HUDEP-2 (cell line): ENCODE results near the gene S100PBP.

Experiments used
- DNase-seq, 76 experiments: peaks; one replicate each; lab custom pipeline; 2025; ENCODE audit not compliant: unreplicated experiment in 76 of 76; lab: John Stamatoyannopoulos, UW

S100PBP gene

DNA sequence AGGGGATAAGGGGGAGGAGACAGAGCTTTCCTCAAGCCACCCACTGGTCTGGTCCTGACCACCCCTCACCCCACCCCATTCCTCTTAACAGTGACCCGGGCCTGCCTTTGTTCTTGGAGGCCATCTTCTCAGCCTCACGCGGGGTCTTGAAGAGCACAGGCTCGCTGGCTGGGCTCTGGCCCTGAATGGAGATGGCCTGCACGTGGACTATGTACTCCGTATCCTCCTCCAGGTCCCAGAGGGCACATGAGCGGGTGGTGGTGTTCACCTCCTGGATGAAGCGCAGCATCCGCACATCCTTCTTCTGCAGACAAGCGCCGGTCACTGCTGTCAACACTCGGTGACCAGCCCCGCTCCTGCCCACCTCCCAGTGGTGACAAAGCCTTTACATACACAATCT is 50.6 kb downstream of the S100PBP start:
- no peak for DNase-seq

DNA sequence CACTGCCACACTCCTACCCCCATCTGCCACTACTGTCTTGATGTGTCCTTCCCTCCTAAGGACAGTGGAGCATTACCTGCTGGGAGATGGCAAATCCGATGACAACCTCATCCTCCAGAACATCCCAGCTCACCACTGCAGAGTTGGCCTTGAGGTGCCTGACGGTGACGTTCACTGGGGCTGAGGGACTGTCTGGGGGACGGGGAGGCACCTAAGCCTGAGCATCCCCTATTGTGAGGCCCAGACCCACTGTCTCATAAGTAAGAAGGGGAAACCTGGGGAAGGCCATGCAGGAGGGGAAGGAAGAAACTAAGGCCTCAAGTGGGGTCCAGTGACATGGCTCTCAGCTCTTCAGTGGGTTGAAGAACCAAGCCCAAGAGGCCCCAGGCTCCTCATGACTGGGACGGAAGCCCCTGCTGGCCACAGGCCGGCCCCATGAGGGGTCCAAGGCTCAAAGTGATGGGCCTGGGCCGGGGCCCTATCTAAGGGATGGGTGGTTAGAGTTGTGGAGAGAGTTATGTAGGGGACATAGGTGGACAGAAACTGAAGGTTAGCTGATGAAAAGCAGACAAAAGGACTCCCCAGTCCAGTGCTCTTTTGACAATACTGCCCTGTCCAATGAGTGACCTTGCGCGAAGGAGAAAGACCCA is 51.5 kb downstream of the S100PBP start:
- DNase-seq, result no peak

DNA sequence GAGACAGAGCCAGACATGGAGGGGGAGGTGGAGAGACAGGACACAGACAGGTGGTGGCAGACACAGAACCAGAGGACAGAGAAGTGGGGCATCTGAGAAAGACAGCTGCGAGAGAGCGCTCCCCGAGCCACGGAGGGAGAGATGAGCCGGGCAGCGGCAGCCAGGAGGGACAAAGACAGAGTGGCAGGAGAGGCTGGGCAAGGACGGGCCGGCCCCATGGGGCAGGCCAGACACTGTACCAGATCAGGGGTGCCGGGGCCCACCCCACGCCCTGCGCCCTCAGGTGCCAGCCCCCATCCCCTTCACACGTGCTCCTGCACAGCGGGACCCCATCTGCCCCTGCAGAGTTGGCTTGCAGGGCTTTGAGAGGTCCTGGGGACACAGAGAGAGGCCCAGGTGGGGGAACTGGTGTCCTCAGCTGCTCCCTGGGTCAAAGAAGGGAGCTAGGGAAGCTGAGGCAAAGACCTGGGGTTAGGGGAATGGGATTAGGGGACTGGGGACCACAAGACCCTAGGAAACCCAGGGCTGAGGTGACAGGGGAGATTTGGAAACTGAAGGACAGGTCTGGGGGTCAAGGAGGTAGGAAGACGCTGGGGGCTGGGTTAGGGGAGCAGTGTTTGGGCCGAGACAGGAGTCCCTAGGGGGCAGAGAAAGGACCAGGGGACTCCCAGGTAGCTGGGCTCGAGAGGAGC is 52.6 kb downstream of the S100PBP start:
- no peak for DNase-seq

DNA sequence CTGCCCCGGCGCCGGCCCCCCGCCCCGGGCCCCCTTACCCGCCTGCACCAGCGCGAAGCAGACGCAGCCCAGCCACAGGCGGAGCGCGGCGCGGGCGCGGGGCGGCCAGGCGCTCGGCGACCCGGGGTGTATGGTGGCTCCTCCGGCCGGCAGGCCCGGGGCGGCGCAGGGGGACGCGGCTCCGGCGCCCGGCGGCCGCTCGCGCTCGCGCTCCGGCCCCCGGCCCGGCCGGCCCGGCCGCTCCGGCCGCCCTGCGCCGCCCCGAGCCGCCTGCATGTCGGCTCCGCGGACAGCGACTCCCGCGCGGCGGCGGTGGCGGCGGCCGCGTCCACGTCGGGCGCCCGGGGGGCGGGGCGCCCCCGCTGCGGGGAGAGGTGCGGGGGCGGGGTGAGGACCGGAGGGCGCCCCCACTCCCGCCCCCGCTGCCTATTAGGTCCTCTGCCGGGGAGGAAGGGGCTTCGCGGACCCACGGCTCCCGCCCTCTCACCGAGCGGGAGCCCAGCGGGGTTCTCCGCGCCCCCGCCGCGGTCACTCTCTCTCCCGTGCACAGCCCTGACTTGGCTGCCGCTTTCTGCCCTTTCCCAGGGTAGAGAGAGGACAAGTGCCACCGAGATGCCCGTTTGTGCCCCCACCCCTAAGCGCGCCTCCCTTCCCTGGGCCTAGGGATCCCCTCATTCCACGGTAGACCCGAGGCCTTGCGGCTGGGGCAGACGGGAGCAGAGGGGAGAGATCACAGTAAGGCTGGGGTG is 53.3 kb downstream of the S100PBP start, which contains the start of gene FNDC5:
Gene FNDC5 (minus strand): TSS at position 298 of the 749 bp plus-strand sequence.
- peak in 2 of 76 experiments; percentile 5 to 14 for DNase-seq

DNA sequence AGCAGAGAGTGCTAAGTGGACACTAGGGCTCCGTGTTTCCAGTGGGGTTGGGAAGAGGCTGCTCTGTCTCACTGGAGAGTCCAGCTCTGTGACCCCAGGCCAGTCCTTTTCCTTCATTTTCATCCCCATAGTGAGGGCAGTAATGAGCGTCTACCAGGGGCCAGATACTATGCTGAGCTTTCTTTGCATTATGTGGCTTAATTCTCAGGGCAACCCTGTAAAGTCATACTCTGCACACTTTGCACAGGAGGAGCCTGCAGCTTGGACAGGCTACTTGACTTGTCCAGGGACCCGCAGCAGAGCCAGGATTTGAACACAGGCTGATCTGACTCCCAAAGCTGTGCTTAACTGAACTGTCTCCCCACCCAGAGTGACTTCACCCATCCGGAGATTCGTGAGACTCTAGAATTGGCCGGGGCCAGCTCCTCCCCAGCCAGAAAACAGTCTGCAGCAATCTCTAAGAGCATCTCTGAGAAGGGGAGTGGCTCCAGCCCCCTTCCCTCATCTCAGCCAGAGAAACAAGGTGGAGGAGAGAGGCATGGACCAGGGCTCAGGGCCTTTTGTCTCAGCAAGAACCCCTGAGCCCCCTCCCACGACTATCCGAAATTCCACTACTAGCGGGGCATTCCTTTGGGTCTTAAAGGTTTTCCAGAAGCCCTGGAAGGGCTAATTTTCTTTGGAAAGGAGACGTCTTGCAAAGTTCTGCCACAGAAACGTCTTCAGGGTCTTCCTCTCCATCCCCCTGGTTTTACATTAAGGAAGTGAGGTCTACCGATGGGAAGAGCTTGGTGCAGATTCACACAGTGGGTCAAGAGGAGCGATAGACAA is 54.1 kb downstream of the S100PBP start:
- no peak for DNase-seq

DNA sequence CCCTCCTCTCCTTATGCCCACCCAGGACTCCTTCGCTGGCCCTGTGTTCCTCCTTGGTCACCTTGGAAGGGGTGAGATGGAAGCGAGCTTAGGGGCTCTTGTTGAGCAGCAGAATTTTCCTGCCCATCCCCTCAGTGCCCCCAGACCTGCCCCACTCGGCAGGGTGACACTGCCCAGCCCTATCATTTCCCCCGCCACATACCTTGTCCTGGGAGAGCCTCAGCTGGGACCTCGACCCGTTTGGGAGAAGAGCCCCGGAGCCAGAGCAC is 54.7 kb downstream of the S100PBP start:
- DNase-seq, result no peak

DNA sequence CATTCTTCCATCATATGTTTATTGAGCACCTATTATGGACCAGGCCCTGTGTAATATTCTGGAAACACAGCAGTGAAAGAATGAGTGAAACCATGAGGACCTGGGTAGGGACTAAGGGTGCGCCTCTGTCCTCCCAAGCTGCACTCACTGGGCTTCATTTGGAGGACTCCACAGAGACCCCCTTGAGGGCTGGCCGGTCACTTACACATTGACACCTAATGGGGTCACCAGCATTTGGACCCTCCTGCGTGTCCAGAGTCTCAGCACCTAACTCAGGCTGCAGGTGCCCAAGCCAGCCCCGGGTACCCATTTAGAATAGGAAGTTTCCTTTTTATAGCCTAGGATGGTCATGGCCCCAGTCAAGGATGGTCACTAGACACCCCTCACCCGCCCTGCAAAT is 56.0 kb downstream of the S100PBP start:
- DNase-seq, result no peak

DNA sequence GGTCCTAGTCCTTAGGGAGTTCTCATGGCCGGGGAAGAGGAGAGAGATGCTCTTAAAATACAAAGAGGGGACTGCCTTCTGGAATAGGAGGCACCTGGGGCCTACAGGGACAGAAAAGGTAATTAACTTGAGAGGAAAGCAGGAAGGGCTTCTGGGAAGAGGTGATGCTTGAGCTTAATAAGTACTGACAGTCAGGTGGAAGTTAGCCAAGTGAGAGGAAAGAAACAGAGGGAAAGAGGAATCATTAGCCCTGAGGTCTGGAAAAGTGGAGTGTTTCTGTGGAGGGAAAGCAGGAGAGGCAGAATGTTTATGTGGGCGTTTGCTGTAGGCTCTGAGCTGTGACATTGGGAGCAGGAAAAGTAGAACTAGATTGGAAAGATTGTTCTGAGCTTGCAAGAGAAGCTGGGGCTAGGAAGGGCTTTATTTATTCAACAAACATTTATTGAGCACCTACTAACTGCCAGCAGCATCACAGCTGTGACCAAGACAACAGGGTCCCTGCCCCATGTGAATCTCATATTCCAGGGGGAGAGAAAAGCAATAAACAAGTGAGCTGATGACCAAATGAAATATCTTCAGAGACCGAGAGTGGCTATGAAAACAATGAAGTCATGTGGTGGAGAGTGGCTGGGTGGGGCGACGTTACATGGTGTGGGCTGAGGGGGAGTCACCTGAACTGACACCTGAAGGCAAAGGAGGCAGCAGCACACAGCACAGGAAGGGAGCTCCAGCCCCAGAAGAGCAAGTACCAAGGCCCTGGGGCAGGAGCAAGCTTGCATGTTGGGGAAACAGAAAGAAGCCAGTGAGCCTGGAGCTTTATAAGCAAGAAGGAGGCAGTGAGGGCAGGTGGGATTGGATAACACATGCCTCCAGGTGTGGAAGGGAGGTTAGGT is 57.7 kb downstream of the S100PBP start:
- DNase-seq, result no peak

DNA sequence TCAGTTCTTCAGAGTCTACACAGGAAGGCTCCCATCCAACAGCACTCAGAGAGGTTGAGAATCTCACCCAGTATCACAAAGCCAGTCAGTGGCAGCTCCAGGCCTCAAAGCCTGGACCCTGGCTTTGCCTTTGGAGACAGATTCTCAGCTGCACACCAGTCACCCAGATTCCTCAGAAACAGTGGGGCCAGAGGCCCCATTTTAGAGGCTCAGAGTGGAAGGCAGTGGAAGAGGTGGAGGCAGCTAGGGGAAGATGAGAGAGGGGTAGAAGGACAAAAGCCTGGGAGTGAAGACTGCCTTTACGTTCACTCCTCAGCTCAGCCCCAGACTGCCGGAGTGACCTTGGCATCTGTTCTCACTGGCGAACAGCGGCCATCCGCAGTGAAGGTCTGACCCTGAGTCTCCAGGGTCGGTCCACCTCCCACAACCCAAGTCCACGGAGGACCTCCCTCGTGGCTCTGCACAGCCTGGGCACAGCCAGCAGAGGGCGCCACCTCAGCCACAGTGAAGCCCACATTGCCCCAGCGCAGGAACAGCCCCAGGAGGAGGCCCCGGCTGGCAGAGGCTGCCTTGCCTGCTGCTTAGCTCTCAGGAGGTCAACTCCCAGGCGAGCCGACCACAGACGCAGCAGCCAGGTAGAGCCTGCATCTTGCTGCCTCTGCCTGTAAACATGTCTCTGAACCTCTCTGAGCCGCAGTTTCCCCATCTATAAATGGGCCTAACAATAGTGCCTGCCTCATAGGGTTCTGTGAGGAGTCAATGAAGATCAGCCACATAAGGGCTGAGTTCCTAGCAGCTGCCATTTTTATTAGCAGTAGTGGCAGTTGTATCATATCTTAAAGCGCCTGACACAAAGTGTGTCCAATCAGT is 59.1 kb downstream of the S100PBP start:
- peak in 51 of 76 experiments; percentile 7 to 62 (median 40) for DNase-seq

DNA sequence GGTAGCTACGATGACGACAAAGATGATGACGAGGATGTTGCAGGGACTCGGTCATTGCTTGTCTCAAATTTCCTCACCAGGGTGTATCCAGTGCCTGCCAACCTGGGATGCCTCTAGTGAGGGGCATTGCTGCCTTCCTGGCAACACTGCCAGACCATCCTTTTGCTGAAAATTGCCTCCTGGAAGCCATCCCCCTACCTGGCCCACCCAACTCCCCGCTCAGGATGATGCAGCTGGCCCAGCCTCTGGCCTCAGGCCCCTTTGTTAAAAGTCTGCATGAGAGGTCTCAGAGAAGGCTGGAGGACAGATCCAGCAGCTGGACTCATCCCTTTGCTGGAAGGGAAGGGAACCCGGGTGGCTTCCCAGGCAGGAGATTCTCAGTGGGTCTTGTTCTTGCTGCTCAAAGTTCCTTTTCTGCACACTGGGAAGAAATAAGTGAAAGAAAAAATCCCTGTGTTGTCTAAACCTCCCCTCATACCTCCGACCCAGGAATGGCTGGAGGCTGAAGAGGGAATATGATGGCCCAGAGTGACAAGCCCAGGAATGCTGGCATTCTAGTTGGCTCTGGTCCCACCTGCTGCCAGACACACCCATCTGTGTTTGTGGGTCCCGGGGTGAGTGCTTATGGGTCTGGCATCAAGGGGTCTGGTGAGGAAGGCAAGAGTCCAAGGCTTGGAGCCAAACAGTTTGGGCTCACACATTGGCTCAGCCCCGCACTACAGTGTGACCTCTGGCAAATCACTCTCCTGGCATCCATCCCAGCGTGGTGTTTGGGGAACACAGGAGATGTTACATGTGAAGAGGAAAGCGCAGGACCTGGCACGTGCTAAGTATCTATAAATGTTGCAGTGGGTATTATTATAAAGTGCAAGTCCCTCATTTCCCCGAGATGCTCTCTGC is 60.0 kb downstream of the S100PBP start:
- no peak for DNase-seq

DNA sequence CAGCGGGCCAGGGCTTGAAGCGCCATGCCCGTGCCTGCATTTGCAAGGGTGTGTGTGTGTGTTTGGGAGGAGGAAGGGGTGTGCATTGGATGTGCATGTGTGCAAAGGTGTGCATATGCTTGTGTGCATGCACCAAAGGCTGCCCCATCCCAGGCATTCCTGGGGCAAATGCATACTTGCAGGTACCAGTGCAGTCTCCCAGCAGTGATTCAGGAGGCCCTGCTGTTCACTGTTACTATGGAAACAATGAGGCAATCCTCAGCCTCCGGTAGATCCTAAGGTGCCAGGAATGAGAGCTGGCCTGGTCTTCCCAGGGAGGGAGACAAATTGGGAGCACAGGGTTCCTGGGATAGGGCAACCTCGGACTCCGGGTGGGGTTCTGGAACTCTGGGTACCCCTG is 60.7 kb downstream of the S100PBP start:
- no peak for DNase-seq

DNA sequence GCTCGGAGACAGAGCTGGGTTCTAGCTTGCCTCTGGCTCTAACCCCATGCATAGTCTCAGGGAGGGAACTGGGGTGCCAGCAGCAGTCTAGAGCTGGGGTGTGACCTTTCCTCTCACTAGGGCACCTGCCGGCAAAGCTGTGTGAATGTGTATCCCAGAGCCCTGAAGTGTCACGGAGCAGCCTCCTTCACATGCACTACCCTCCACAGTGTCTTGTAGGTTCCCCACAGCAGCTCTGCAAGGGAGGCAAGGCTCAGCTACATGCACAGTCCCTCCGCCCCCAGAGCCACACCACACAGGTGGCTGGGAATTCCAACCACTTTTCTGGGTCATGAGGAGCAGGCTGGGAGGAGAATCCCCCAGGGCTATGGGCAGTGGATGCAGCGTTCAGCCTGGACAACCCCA is 61.2 kb downstream of the S100PBP start:
- DNase-seq, result no peak

DNA sequence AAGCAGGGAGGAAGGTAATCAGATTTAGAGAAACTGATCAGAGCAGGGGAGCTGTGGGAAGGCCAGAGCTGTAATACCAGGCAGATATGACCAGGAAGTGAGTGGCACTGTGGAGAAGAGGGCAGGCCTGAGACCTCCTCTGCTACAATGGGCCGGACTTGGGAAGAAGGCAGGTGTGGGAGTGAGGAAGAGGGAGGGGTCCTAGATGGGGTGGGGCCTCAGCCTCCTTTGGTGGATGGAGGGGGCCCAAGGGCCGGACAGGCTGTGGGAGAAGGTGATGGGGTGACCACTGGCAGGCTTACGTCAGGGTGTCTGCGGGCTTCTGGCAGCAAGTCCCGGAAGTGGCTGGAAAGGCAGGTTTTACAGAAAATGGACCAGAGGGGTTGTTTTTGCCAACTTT is 63.8 kb downstream of the S100PBP start:
- DNase-seq, result no peak

DNA sequence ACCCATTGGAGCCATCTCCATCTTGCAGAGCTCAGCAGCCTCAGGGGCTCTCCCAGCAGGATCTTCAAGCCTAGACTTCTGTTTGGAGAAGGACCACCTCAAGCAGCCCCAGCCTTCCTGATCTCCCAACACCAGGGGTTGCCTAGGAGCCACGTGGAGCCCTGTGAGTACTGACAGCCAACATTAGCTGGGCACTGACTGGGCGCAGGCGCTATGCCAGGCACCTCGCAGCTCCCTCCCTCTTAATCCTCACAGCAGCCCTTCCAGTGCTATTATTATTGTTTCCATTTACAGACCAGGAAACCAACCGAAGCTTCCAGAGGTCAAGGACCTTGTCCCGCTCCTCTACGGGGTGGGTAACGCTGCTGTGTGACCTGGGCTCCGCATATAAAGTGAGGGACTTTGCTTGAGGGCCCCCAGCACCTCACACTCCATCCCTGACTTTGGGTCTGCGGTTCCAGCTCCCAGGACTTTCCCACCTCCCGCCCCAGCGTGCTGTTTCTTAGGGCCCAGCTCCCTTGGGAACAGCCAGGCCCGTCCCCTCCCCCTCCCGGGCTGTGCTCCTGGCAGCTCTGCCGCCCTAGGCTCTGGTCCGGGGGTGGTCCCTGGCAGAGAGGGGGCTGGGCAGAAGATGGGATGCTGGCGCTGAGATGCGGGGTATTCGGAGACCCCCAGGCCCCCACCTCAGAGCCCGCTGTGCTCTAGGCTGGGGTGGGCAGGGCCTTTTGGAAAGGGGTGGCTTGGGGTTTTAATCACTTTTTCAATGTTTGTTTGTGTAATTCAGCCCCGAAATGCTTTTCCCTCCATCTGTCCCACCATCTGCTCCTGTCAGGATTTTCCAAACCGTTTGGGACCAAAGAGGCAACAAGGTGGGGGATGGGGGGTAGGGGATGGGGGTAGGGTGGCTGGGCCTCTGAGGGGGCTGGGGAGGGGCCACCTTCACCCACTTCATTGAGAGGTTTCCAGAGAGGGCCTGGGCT is 64.7 kb downstream of the S100PBP start:
- DNase-seq, result no peak

DNA sequence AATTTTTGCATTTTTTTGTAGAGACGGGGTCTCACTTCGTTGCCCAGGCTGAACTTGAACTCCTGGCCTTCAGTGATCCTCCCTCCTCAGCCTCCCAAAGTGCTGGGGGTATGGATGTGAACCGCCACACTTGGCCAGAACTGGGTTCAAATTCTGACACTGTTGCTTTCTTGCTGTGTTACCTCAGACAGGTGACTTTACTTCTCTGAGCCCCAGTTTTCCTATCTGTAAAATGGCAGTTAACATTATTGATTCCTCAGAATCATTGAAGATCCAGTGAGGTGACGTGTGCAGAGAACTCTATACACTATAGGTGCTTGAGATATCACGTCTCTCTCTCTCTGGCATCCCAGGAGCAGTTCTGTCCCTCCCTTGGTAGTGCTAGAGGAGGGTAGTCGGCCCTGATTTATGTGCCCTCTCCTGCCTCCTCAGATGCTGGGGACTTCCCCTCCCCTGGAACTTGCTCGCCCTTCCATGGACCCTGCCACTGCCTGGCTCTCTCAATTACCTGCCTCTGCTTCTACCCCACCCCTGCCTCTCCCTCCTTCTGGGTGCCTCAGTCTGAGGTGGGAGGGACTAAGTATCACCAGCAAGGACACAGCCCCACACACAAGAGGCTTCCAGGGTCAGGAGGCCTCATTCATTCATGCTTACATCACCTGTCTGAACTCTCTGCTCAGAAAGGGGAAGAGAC is 66.0 kb downstream of the S100PBP start:
- no peak for DNase-seq

DNA sequence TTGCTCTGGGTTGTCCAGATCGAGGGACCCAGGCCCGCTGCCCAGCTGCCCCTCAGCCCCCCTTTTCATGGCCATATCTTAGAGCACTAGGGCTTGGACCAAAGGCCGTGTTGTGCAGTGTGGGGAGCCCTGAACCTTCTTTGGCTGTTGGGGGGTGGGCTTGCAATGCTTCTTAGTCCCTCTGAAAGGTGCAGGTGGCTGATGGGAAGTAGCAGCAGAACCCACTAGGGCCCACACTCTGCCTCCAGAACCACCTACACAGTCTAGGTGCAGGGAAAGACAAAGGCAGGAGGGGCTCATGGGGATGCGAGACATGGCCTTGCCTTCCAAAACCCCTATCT is 66.5 kb downstream of the S100PBP start:
- DNase-seq, result no peak

DNA sequence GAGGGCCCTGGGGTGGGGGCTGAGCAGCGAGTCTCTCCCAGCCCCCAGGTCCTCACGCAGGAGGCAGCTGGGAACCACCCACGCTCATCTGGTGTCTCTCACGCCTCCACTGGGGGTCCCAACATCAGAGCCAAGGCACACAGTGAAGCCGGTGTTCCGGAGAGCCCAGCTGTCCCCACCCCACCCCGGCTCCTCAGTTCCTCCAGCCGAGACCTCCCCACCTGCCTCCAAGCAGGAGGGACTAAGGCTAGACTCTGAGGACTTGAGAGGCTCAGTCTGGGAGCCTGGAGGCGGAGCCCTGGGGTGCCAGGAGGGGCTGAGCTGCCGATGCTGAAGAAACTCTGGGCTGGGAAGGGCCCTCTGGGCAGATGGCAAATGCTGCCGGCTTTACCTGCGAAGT is 67.3 kb downstream of the S100PBP start:
- no peak for DNase-seq
